Glutamatergic neuron (in vitro differentiated cells): ENCODE data around the gene SCN4A. TPM values are rescaled to one million over a fixed set of nuclear protein-coding genes. Genes with fewer than 3 reads are reported as not detected.
"Not testable (repeated sequence)": the region's sequence is repeated elsewhere in the genome, so short reads cannot be mapped to it uniquely, and the experiment has no call there.

Experiments used
- DNase-seq: peaks from one replicate; pipeline ENCODE4 v3.0.0; 2022
- H3K27ac Mint-ChIP-seq: one replicate; pipeline ENCODE4 v1.8.0; 2020; ENCODE audit warnings: mild to moderate bottlenecking, mixed read lengths, inconsistent platforms; ENCODE audit not compliant: unreplicated experiment
- H3K27me3 Mint-ChIP-seq: one replicate; pipeline ENCODE4 v1.8.0; 2020; ENCODE audit warnings: mild to moderate bottlenecking, moderate library complexity, mixed read lengths, inconsistent platforms; ENCODE audit not compliant: unreplicated experiment
- H3K36me3 Mint-ChIP-seq: one replicate; pipeline ENCODE4 v1.8.0; 2020; ENCODE audit warnings: mild to moderate bottlenecking, mixed read lengths, inconsistent platforms; ENCODE audit not compliant: unreplicated experiment
- H3K4me1 Mint-ChIP-seq: one replicate; pipeline ENCODE4 v1.8.0; 2020; ENCODE audit warnings: mild to moderate bottlenecking, low read depth, mixed read lengths, inconsistent platforms; ENCODE audit not compliant: unreplicated experiment
- H3K4me3 Mint-ChIP-seq: one replicate; pipeline ENCODE4 v1.8.0; 2020; ENCODE audit warnings: mild to moderate bottlenecking, mixed read lengths, inconsistent platforms; ENCODE audit not compliant: unreplicated experiment
- H3K9me3 Mint-ChIP-seq: one replicate; pipeline ENCODE4 v1.8.0; 2020; ENCODE audit warnings: mild to moderate bottlenecking, moderate library complexity, mixed read lengths, inconsistent platforms; ENCODE audit not compliant: unreplicated experiment
- CTCF ChIP-seq: fragments of 200-600 bp; sonication (generic); IDR thresholded peaks from one replicate; pipeline ENCODE4 v1.5.0; 2021; ENCODE audit not compliant: partially characterized antibody, unreplicated experiment
- total RNA-seq: library from RNA; stranded (reverse); fragmentation: NEBNext Ultra II Directional; extraction: Animal tissue kit (Norgen Biotek cat#: 25700); gene quantifications from one replicate; pipeline ENCODE4 v1.2.1, GENCODE V29; 2021; ENCODE audit not compliant: unreplicated experiment

SCN4A gene
- total RNA-seq, 1 donor from 2014 or later: 7.9 TPM

DNA sequence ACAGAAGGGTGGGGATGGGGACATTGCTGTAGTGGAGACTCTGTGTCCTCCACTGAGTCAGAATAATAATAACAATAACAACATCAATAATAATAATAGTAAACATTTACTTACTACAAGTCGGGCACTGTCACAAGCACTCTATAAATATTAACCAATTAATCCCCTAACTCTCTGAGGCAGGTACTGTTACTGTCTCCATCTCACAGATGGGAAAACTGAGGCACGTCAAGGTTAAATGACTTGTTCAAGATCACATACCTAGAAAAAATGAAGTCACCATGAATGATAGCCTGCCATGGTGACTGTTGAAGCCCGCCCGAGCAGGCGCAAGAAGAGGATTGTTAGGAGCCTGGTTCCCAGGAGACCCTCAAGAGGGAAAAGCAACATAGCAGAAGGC lies 35.6 kb upstream of the SCN4A start:
- Mint-ChIP-seq H3K4me1 (no peaks in the 10 kb centered on the region), H3K4me3 (no peak overlapping the region), H3K36me3 (no peaks in the 10 kb centered on the region), H3K9me3 (no peaks in the 10 kb centered on the region), H3K27ac (no peak overlapping the region), H3K27me3 (peaks cover 2% of the 10 kb centered on the region)
- TF ChIP-seq CTCF: no peak
- DNase-seq: no peak

DNA sequence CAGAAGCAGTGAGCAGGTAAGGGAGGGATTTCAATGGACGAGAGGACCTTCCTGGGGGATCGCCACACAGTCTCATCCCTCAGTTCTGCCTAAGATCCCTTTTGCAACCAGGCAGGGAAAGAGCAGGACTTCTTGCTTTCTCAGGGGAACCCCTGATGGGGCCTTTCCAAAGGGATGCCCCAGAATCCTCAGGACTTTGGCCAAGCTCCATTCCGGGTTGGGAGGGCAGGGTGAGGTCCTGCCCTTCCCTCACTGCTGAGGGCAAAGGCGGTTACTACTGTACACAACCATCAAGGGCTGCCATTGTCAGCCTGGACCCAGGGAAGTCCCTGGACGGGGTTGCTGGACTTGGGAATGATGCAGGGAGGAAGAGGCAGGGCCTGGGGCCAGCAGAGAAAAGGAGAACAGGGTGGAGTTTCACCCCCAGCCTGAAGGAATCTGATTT lies 35.1 kb upstream of the SCN4A start:
- H3K4me1 Mint-ChIP-seq: no peaks in the 10 kb centered on the region
- H3K27ac Mint-ChIP-seq: no peak overlapping the region
- peaks cover 2% of the 10 kb centered on the region for H3K27me3 Mint-ChIP-seq
- H3K36me3 Mint-ChIP-seq: no peaks in the 10 kb centered on the region
- DNase-seq: no peak
- no peak for TF ChIP-seq CTCF
- H3K4me3 Mint-ChIP-seq: no peak overlapping the region
- no peaks in the 10 kb centered on the region for H3K9me3 Mint-ChIP-seq

DNA sequence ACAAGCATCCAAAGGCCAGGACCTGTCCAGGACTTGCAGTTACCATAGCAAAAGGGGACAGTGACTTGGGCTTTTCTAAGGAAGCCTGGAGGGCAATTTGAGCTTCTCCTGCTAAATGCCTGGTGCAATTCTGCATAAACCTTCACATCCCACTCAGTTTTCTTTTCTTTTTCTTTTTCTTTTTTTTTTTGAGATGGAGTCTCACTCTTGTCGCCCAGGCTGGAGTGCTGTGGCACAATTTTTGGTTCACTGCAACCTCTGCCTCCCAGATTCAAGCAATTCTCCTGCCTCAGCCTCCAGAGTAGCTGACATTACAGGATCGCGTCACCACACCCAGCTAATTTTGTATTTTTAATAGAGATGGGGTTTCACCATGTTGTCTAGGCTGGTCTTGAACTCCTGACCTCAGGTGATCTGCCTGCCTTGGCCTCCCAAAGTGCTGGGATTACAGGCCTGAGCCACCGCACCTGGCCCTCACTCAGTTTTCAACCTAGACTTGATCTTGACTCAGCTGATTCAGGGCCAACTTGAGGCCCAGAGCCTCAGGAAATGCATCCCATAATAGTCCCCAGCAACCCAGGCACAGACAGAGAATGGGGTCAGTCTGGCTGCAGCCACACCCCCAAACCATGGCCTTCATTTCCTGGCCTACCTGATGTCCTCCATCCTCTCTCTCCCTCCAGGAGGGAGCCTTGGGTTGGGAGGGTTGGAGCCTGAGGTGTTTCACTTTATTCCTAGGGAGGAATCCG lies 34.5 kb upstream of the SCN4A start:
- not testable (repeated sequence) for H3K27me3 Mint-ChIP-seq, DNase-seq, H3K36me3 Mint-ChIP-seq, H3K9me3 Mint-ChIP-seq, H3K4me1 Mint-ChIP-seq, H3K4me3 Mint-ChIP-seq, H3K27ac Mint-ChIP-seq

- H3K27me3 Mint-ChIP-seq: no peaks in the 10 kb centered on the region
- DNase-seq: no peak
- no peaks in the 10 kb centered on the region for H3K4me1 Mint-ChIP-seq
- H3K4me3 Mint-ChIP-seq: no peak overlapping the region
- H3K27ac Mint-ChIP-seq: no peak overlapping the region
- no peaks in the 10 kb centered on the region for H3K9me3 Mint-ChIP-seq
- TF ChIP-seq CTCF: no peak
- H3K36me3 Mint-ChIP-seq: no peaks in the 10 kb centered on the region
Measured at GRCh38 chr17:64006361-64007088, 33.8 kb upstream of the SCN4A start.

- no peak for TF ChIP-seq CTCF
- no peak for DNase-seq
- Mint-ChIP-seq H3K4me1 (no peaks in the 10 kb centered on the region), H3K9me3 (no peaks in the 10 kb centered on the region), H3K27ac (no peak overlapping the region), H3K36me3 (no peaks in the 10 kb centered on the region), H3K4me3 (no peak overlapping the region), H3K27me3 (no peaks in the 10 kb centered on the region)
Measured at GRCh38 chr17:64005734-64006167, 33.0 kb upstream of the SCN4A start.
